Gastrocnemius medialis (tissue), 4 donors: ENCODE data around the gene RGS8. TPM values are rescaled to one million over a fixed set of nuclear protein-coding genes. Genes with fewer than 3 reads are reported as not detected.

Experiments used
- ATAC-seq, 2 donors: fragments of 150-250 bp; one replicate each; pipeline ENCODE4 v1.9.1; 2016
- DNase-seq, 2 donors: peaks; one replicate each; pipeline ENCODE4 v3.0.0-alpha.2; 2019
- H3K27ac ChIP-seq, 4 donors: fragments of 200-600 bp; sonication (generic); 1 replicate in 1 of 4; 2 replicates in 3 of 4; pipeline ENCODE4 v1.5.1; 2016 to 2018; ENCODE audit warnings: mild to moderate bottlenecking in 2 of 4, moderate library complexity in 1 of 4
- H3K27me3 ChIP-seq, 3 donors: fragments of 200-600 bp; sonication (generic) in 2 of 3; 1 replicate in 1 of 3; 2 replicates in 2 of 3; pipeline versions ENCODE4 v1.5.1 to v1.6.0; 2016 to 2019; ENCODE audit warnings: mild to moderate bottlenecking in 1 of 3, moderate library complexity in 1 of 3
- H3K36me3 ChIP-seq, 2 donors: fragments of 200-600 bp; sonication (generic) in 1 of 2; one replicate each; pipeline ENCODE4 v1.5.1; 2017 to 2018
- H3K4me1 ChIP-seq, 2 donors: fragments of 200-600 bp; sonication (generic) in 1 of 2; one replicate each; pipeline ENCODE4 v1.5.1; 2016 to 2017; ENCODE audit warnings: mild to moderate bottlenecking in 2 of 2
- H3K4me3 ChIP-seq, 4 donors: fragments of 200-600 bp; sonication (generic) in 3 of 4; 1 replicate in 1 of 4; 2 replicates in 3 of 4; pipeline ENCODE4 v1.5.1; 2016 to 2019; ENCODE audit warnings: mild to moderate bottlenecking in 2 of 4
- H3K9me3 ChIP-seq, 3 donors: fragments of 200-600 bp; sonication (generic) in 2 of 3; 1 replicate in 1 of 3; 2 replicates in 2 of 3; pipeline ENCODE4 v1.5.1; 2016 to 2019
- POLR2A ChIP-seq, 2 donors: fragments of 450-650 bp; IDR thresholded peaks; one replicate each; pipeline ENCODE4 v1.6.1; 2017; ENCODE audit warnings: antibody characterized with exemption in 2 of 2, mild to moderate bottlenecking in 2 of 2, moderate library complexity in 2 of 2
- in situ Hi-C, 4 donors: fragments of 200-750 bp; cut with MboI; loops; one replicate each; pipeline versions ENCODE4 v1.15.0 to v1.8.0; 2017; ENCODE audit warnings: low sequenced_read_pairs in 4 of 4
- intact Hi-C: fragments of 100-400 bp; cut with DNase I; formaldehyde crosslinking; loops from one replicate; pipeline ENCODE4 v1.15.1; 2023; ENCODE audit warnings: low total_unique reads
- total RNA-seq, 4 donors: library from RNA; depleted of rRNA; stranded (reverse); fragments of >200 nt; gene quantifications; one replicate each; pipeline versions ENCODE4 v1.1.0 to v1.2.3, GENCODE V29; 2016
- TF ChIP-seq, protein P1 (sequence below), 5 experiments: fragments of 450-650 bp in 3 of 5; fragments of 200-600 bp in 2 of 5; sonication (generic) in 2 of 5; IDR thresholded peaks in 4 of 5; conservative IDR thresholded peaks in 1 of 5; 1 replicate in 4 of 5; 2 replicates in 1 of 5; pipeline ENCODE4 v1.5.1; 2016 to 2019; ENCODE audit warnings: antibody characterized with exemption in 5 of 5, mild to moderate bottlenecking in 3 of 5, moderate library complexity in 3 of 5

RGS8 gene
- total RNA-seq, 4 donors from 2014 or later: not detected

DNA sequence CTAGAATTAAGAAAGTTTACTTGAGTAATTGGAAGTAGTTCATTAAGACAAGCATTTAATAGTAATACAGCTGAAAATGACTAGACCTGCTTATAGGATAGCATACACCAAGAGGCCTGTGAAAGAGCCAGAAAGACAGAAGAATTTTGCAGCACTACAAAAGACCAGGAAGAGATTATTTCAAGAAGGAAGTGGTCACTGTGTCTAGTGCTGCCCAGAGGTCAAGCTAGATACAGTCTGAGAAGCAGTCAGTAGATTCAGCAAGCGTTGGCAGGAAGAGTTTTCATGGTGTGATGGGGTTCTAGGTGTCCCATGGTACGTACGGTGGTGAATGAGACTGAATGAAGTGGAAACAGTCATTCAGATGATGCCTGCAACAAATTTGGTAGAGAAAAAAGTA is 31.5 kb downstream of the RGS8 start:
- ATAC-seq: no peak
- H3K36me3 ChIP-seq: no peaks in the 10 kb centered on the region
- in situ Hi-C loops (no loop called here), intact Hi-C loops (no loop called here)
- H3K27ac ChIP-seq: no peak overlapping the region
- H3K27me3 ChIP-seq: no peaks in the 10 kb centered on the region
- no peaks in the 10 kb centered on the region for H3K4me1 ChIP-seq
- no peaks in the 10 kb centered on the region for H3K9me3 ChIP-seq
- H3K4me3 ChIP-seq: no peak overlapping the region
- no peak for DNase-seq
- no peak for TF ChIP-seq POLR2A (IDR thresholded peaks at IDR 0.05)
- TF ChIP-seq, protein P1, sequence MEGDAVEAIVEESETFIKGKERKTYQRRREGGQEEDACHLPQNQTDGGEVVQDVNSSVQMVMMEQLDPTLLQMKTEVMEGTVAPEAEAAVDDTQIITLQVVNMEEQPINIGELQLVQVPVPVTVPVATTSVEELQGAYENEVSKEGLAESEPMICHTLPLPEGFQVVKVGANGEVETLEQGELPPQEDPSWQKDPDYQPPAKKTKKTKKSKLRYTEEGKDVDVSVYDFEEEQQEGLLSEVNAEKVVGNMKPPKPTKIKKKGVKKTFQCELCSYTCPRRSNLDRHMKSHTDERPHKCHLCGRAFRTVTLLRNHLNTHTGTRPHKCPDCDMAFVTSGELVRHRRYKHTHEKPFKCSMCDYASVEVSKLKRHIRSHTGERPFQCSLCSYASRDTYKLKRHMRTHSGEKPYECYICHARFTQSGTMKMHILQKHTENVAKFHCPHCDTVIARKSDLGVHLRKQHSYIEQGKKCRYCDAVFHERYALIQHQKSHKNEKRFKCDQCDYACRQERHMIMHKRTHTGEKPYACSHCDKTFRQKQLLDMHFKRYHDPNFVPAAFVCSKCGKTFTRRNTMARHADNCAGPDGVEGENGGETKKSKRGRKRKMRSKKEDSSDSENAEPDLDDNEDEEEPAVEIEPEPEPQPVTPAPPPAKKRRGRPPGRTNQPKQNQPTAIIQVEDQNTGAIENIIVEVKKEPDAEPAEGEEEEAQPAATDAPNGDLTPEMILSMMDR (IDR thresholded peaks at IDR 0.05 in 4 of 5, conservative IDR thresholded peaks at IDR 0.05 in 1 of 5): no peak

DNA sequence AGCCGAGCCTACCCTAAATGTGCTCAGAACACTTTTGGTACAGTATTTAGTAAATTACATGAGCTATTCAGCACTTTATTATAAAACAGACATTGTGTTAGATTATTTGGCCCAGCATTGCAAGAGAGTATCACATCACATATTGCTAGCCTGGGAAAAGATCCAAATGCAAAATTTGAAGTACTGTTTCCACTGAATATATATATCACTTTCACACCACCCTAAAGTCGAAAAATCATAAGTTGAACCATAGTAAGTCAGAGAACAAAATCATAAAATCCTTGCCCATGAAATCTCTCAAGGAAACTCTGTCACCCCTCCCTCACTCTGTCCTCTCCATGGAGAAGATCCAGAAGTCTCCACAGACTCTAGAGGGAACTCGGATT is 33.1 kb downstream of the RGS8 start:
- Histone ChIP-seq H3K4me1 (no peaks in the 10 kb centered on the region), H3K27ac (no peak overlapping the region), H3K4me3 (no peak overlapping the region), H3K36me3 (no peaks in the 10 kb centered on the region), H3K9me3 (no peaks in the 10 kb centered on the region), H3K27me3 (no peaks in the 10 kb centered on the region)
- no peak for ATAC-seq
- intact Hi-C loops (no loop called here), in situ Hi-C loops (no loop called here)
- no peak for DNase-seq
- TF ChIP-seq POLR2A (IDR thresholded peaks at IDR 0.05): no peak
- TF ChIP-seq, protein P1 (IDR thresholded peaks at IDR 0.05 in 4 of 5, conservative IDR thresholded peaks at IDR 0.05 in 1 of 5): no peak

- Histone ChIP-seq H3K27me3 (no peaks in the 10 kb centered on the region), H3K27ac (no peak overlapping the region), H3K36me3 (no peaks in the 10 kb centered on the region), H3K9me3 (no peaks in the 10 kb centered on the region), H3K4me3 (no peak overlapping the region), H3K4me1 (no peaks in the 10 kb centered on the region)
- in situ Hi-C loops: no loop called here
- intact Hi-C loops: no loop called here
- no peak for DNase-seq
- no peak for ATAC-seq
- TF ChIP-seq, protein P1 (IDR thresholded peaks at IDR 0.05 in 4 of 5, conservative IDR thresholded peaks at IDR 0.05 in 1 of 5): no peak
- no peak for TF ChIP-seq POLR2A (IDR thresholded peaks at IDR 0.05)
Measured at GRCh38 chr1:182650678-182651338, 33.6 kb downstream of the RGS8 start.

DNA sequence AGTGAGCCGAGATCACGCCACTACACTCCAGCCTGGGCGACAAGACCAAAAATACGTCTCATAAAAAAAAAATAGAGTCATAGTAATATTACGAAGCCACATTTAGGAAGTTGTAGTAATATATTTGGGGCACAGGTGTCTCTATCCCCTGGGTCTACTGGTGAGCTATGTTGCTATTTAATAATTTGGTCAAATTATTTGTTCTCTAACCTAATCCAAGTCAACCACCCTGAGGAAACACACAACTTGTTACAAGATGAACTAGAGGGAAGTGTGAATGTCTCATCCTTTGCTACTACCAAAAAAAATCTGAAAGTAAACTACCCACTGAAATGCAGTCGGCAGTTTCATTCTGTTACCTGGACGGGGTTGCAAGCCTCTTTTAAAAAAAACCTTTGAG is 35.3 kb downstream of the RGS8 start:
- no peak overlapping the region for H3K4me3 ChIP-seq
- TF ChIP-seq POLR2A (IDR thresholded peaks at IDR 0.05): no peak
- TF ChIP-seq, protein P1 (IDR thresholded peaks at IDR 0.05 in 4 of 5, conservative IDR thresholded peaks at IDR 0.05 in 1 of 5): no peak
- no peaks in the 10 kb centered on the region for H3K4me1 ChIP-seq
- DNase-seq (no peak), ATAC-seq (no peak)
- H3K9me3 ChIP-seq: no peaks in the 10 kb centered on the region
- no peak overlapping the region for H3K27ac ChIP-seq
- no peaks in the 10 kb centered on the region for H3K36me3 ChIP-seq
- in situ Hi-C loops (no loop called here), intact Hi-C loops (no loop called here)
- no peaks in the 10 kb centered on the region for H3K27me3 ChIP-seq

DNA sequence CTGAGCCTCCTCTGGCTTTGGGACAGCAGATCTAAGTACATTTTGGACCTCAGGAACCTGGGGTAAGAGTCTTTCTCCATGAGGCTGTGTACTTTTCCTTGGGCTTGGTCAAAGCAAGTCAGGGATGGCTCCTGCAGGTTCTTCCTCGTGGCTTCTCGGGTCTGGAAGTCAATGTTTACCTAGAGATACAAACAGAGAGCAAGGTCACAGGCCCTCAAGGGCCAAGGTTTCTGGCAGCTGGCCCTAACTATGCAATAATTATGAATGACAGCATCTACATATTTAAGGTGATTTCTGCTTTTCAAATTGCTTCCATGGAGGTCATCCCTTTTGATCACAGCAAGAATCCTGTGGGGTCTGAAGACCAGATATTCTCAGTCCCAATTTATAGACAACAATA is 37.6 kb downstream of the RGS8 start:
- Histone ChIP-seq H3K9me3 (no peaks in the 10 kb centered on the region), H3K4me3 (no peak overlapping the region), H3K36me3 (no peaks in the 10 kb centered on the region), H3K27me3 (no peaks in the 10 kb centered on the region), H3K27ac (no peak overlapping the region), H3K4me1 (no peaks in the 10 kb centered on the region)
- DNase-seq: no peak
- intact Hi-C loops (no loop called here), in situ Hi-C loops (no loop called here)
- TF ChIP-seq POLR2A (IDR thresholded peaks at IDR 0.05): no peak
- TF ChIP-seq, protein P1 (IDR thresholded peaks at IDR 0.05 in 4 of 5, conservative IDR thresholded peaks at IDR 0.05 in 1 of 5): no peak
- no peak for ATAC-seq
